Measurements from ENCODE around the gene CIAPIN1. TPM values are rescaled to one million over a fixed set of nuclear protein-coding genes. Genes with fewer than 3 reads are reported as not detected.
A peak's percentile ranks its signal among the peaks of the same experiment; 100 is the strongest.
"Not testable (repeated sequence)": the region's sequence is repeated elsewhere in the genome, so short reads cannot be mapped to it uniquely, and the experiment has no call there.

Gene CIAPIN1
- total RNA-seq, 1 donor from 2014 or later: 92.1 TPM

DNA sequence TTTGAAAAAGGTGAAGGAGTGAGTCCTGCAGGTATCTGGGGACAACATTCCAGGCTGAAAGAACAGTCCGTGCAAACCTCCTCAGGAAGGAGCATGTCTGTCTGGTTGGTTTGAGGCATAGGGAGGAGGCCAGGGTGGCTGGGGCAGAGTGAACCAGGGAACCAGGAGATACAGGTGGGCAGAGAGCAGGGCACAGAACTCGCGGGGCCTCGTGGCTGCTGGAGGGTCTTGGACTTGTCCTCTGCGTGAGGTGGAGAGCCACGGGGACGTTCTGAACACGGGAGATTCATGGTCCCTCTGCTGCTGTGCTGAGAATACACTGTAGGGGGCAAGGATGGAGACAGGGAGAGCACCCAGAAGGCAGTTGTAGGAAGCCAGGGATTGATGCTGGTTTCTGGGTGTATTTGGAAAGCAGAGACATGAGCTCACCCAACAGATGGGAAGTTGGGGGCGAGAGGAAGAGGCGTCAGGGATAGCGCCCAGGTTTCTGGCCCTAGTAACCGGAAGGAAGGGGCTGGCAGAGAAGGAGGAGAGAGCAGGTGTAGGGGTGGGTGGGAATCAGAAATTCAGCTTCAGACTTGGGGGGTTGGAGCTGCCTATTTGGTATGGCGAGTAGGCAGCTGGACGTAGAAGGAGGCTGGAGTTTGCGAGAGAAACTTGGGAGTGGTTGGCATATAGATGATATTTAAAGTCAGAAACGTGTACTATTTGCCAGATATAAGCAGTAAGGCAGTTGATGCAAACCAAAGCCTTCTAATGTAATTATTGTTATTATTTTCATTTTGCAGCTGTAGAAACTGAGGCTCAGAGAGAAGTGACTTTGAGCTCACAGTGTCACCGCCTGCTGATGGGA is 43.0 kb downstream of the CIAPIN1 start, which contains the start of gene CCL17:
Gene CCL17 (plus strand): TSS at position 803 of the 853 bp plus-strand sequence. CDS start 9,166 bp downstream, outside the sequence.
- DNase-seq: no peak

DNA sequence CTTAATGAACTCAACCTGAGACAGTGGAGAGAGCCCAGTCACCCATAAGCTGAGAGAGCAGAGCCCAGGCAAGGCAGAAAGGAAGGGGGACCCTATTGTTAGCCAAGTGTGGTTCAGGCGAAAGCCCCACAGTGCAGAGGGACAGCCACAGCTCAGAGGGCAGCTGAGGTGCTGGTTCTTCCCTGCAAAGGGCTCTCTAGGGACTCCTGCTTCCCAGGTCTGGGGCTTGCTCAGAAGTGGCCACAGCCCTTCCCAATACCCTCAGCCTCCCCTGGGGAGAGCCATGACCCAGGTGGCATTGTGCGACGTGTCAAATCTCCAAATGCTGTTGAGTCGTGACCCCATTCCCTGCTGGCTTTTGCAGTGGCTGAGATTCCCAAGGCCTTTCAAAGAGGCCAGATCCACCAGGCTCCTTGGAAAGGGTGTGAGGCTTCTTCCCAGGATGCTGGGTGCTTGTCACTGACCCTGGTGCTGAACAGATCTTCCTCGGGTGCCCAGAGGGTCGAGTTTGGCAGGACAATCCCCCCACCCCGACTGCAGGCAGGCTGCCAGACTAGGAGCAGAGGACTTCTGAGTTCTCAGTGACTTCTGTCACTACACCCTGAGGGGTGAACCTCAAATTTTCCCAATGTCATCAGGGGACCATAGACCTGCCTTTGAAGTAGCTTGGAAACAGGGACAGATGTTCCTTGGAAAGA is 45.1 kb downstream of the CIAPIN1 start:
- DNase-seq: no peak

DNA sequence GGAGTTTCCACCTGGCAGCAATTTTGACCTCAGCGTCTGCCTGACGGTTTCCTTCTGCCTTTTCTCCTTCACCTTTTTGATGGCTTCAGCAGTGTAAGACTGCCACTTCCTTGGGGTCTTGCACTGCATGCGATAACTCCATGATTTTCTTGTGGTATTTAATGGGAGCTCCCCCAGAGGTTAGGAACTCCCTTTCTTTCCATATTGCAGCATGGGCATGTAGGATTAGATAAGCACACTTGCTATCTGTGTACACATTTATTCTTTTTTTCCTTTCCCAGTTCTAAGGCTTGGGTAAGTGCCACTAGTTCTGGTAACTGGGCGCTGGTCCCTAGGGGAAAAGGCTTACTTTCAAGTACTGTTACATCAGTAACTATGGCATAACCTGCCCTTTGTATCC is 49.7 kb downstream of the CIAPIN1 start:
- DNase-seq: not testable (repeated sequence)

DNA sequence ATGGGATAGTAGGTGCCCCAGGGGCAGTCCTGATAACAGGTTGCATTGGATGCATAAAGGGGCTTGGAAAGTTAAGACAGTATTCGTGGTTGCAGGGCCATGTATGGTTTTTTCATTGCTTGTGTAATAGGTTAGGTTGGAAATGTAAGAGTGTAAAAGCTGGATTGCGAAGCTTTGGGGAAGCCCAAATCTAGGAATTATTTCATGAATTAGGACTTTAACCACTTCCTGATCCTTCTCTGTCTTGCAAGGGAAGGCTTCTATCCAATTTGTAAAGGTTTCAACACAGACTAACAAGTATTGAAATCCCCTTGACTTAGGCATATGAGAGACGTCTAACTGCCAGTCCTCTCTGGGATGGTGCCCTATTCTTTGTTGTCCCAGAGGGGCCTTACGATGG is 50.4 kb downstream of the CIAPIN1 start:
- no peak for DNase-seq

DNA sequence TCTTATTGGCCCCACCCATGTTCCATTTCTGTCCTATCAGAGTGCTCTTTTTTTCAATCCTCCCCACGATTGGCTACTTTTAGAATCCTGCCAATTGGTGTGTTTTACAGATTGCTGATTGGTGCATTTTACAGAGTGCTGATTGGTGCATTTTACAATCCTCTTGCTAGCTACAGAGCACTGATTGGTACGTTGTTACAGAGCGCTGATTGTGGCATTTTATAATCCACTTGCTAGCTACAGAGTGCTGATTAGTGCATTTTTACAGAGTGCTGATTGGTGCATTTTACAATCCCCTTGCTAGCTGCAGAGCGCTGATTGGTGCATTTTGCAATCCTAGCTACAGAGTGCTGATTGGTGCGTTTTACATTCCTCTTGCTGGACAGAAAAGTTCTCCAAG is 52.2 kb downstream of the CIAPIN1 start:
- no peak for DNase-seq

DNA sequence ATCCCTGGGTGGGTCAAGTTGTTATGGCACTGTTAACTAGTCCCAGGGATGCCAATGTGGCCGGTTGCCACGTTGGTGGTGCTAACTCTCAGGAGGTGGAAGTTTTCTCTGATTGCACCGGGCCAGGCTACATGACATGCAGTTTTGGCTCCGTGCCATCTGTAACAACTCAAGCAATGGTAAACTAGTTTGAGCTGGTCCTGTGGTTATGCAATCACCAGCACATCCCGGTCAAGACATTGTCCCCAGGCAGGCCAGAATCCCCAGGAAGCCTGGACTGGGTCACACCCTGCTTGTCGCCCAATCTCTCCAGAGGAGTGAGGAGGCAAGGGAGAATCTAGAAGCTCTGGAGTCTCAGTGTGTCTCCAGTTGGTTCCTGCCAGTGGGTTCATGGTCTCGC is 52.7 kb downstream of the CIAPIN1 start:
- DNase-seq: no peak

DNA sequence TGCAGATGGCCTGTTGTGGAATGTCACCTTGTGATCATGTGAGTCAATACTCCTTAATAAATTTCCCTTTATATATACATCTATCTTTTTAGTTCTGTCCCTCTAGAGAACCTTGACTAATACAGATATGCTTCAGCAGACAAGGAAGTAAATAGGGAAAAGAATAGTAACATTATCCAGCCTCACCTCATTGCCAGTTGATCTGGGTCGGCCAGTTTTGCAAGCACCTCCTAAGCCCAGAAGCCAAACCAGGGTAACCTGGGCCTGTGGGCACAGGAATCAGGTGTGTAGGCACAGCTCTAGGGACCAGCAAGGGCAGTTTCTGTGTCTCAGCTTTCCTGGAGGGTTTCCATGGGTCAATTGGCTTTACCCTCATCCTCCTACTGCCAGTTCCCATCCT is 54.5 kb downstream of the CIAPIN1 start:
- no peak for DNase-seq

DNA sequence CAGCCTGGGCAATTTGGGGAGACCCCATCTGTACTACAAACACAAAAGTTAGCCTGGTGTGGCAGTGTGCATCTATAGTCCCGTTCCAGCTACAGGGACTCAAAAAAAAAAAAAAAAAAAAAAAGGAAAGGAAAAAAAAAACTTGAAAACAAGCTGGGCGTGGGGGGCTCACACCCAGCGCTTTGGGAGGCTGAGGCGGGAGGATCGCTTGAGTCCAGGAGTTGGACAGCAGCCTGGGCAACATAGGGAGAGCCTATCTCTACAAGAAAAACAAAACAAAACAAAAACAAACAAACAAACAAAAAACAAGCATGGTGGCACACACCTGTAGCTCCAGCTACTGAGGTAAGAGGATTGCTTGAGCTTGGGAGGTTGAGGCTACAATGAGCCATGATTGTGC is 55.5 kb downstream of the CIAPIN1 start:
- DNase-seq: no peak

DNA sequence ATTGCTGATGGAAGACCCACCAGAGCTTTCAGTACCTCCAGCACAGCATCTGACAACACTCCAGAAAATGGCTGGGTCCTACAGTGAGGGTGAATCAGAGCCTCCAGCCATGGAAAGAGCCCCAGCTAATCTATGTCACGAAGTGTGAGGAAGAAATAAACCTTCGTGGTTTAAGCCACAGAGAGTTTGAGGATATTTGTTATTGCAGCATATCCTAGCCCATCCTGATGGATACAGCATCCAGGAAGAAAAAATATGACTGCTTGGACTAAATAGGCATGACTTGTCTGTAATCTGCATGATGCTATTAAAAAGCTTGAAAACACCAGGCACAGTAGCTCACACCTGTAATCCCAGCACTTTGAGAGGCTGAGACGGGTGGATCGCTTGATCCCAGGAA is 55.9 kb downstream of the CIAPIN1 start:
- DNase-seq: no peak

DNA sequence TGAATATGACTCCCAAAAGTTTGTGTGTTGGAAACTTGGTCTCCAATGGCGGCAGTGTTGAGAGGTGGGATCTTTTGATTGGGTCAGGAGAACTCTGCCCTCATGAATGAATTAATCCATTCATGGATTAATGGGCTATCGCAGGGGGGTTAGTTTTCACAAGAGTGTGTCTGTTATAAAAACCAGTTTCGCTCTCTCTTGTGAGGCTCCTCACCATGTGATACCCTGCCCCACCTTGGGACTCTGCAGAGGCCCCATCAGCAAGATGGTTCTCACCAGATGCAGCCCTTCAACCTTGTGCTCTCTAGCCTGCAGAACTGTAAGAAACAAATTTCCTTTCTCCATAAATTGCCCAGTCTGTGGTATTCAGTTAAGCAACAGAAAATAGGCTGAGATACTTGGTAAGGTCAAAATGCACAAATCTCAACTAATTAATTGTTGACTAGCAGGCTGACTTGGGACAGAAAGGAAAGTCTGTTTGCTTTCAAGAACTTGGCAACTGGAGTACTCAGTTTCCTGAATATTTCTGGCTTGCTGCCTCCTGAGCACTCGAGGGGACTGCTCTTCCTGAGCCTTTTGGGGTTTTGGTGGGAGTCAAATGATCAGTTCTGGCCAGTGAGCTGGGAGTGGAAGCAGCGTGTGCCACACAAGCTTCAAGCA is 56.4 kb downstream of the CIAPIN1 start:
- peak; percentile 75 for DNase-seq

DNA sequence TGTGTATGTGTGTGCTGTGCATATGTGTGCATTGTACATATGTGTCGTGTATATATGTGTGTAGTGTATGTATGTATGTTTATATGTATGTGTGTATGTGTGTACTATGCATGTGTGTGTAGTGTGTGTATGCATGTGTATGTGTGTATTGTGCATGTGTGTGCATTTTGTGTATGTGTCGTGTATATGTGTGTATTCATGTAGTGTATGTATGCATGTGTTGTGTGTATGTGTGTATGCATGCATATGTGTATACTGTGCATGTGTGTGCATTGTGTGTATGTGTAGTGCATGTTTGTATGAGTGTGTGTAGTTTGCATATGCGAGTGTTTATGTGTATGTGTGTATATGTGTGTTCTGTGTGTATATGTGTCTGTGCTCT is 58.1 kb downstream of the CIAPIN1 start:
- no peak for DNase-seq

DNA sequence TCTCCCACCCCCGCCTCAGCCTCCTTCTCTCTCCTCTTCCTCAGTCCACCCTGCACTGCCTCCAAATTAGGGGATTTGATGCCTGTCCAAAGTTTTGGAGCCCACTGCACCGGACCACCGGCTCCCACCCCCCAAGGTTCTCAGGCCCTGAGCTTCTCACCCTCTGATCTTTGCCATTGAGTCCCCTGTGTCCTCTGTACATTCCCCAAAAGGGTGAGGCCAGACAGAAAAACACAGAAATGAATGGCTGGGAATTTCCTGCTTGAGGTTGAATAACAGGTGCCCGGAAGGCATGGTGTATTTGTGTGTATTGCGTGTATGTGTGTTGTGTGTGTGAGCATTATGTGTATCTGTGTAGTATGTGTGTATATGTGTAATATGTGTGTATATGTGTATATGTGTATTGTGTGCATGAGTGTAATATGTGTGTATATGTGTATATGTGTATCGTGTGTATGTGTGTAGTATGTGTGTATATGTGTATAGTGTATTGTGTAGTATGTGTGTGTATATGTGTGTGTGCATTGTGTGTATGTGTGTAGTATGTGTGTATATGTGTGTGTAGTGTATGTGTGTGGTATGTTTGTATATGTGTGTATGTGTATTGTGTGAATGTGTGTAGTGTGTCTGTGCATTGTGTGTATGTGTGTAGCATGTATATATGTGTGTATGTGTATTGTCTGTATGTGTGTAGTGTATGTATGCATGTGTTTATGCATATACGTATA is 58.7 kb downstream of the CIAPIN1 start:
- DNase-seq: peak; percentile 60

DNA sequence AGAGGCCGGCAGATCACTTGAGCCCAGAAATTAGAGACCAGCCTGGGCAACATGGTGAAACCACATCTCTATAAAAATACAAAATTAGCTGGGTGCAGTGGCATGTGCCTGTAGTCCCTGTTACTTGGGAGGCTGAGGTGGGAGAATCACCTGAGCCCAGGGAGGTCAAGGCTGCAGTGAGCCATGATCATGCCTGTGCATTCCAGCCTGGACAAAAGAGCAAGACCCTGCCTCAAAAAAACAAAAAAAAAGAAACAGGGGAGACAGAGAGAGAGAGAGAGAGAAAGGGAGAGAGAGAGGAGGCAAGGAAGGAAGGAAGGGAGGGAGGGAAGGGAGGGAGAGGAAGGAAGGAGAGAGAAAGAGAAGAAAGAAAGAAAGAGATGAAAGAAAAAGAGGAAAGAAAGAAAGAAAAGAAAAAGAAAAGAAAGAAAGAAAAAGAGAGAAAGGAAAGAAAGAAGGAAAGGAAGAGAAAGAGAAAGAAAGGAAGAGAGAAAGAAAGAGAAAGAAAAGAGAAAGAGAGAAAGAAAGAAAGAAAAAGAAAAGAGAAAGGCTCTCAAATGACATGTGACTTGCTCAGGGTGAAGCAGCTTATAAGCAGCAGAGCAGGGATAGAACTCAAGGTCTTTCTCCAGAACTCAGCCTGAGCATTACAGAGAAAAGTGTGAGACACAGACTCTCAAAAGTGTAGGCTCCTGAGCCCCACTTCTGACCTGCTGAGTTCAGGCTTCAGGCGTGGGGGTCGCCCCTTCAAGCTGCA is 59.4 kb downstream of the CIAPIN1 start:
- peak; percentile 36 for DNase-seq

DNA sequence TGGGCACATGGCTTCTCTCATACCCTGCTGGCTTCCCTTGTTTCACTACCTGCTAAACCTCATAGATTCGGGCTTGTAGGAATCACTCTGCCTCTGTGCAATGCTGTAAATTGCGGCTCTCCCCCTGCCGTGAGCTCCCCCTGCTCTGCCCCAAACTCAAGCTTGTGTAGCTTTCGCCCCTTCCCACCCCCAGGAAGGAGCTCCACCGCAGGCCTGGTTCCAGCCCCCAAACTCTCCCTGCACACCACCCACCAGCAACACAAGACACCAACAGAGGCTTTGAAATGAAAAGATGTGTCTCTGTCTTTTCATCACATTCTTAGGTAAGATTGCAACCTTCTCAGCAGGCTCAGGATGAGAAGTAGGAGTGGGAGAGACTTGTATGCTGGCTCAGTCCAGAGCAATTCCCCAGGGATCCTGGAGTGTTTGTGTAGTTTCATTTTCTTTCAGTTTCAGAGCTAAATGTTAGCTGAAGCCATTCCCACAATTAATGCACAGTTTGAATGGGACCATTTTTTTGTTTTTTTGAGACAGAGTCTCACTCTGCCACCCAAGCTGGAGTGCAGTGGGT is 60.7 kb downstream of the CIAPIN1 start:
- DNase-seq: peak; percentile 48

DNA sequence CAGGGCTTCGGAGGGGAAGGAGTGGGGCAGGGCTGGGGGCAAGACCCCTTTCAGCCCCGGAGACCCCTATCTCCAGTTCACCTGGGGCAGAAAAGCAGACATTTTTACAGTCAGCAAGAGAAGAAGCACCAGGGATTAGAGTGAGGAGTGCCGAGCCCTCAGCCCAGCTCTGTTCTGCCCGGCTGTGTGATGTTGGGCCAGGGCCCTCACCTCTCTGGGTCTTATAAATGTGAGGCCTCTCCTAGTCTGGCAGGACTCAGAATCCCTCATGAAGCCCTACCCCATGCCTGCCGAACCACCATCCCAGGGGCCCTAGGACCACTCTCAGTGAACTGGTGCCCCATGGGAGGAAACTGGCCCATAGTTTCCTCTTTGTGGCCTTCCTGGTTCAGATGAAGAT is 62.1 kb downstream of the CIAPIN1 start:
- DNase-seq: no peak

DNA sequence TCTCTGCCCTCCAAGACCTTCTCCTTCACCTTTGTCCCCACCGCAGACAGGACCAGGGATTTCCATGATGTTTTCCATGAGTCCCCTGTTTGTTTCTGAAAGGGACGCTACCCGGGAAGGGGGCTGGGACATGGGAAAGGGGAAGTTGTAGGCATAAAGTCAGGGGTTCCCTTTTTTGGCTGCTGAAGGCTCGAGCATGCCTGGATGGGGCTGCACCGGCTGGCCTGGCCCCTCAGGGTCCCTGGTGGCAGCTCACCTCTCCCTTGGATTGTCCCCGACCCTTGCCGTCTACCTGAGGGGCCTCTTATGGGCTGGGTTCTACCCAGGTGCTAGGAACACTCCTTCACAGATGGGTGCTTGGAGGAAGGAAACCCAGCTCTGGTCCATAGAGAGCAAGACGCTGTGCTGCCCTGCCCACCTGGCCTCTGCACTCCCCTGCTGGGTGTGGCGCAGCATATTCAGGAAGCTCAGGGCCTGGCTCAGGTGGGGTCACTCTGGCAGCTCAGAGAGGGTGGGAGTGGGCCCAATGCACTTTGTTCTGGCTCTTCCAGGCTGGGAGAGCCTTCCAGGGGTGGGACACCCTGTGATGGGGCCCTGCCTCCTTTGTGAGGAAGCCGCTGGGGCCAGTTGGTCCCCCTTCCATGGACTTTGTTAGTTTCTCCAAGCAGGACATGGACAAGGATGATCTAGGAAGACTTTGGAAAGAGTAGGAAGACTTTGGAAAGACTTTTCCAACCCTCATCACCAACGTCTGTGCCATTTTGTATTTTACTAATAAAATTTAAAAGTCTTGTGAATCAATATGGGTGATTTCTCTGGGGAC is 62.7 kb downstream of the CIAPIN1 start:
- DNase-seq: no peak

DNA sequence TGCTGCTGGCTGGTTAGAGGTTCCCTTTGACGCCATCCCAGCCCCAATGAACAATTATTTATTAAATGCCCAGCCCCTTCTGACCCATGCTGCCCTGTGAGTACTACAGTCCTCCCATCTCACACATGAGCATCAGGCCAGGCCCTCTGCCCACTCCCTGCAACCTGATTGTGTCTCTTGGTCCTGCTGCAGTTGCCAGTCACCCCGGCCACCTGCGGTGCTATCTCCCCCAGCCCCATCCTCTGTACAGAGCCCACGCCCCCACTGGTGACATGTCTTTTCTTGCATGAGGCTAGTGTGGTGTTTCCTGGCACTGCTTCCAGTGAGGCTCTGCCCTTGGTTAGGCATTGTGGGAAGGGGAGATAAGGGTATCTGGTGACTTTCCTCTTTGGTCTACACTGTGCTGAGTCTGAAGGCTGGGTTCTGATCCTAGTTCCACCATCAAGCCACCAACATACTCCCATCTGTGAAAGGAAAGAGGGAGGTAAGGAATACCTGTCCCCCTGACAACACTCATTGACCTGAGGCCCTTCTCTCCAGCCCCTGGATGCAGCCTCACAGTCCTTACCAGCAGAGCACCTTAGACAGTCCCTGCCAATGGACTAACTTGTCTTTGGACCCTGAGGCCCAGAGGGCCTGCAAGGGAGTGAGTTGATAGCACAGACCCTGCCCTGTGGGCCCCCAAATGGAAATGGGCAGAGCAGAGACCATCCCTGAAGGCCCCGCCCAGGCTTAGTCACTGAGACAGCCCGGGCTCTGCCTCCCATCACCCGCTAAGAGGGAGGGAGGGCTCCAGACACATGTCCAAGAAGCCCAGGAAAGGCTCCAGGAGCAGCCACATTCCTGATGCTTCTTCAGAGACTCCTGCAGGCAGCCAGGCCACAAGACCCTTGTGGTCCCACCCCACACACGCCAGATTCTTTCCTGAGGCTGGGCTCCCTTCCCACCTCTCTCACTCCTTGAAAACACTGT is 63.6 kb downstream of the CIAPIN1 start:
- DNase-seq: no peak

DNA sequence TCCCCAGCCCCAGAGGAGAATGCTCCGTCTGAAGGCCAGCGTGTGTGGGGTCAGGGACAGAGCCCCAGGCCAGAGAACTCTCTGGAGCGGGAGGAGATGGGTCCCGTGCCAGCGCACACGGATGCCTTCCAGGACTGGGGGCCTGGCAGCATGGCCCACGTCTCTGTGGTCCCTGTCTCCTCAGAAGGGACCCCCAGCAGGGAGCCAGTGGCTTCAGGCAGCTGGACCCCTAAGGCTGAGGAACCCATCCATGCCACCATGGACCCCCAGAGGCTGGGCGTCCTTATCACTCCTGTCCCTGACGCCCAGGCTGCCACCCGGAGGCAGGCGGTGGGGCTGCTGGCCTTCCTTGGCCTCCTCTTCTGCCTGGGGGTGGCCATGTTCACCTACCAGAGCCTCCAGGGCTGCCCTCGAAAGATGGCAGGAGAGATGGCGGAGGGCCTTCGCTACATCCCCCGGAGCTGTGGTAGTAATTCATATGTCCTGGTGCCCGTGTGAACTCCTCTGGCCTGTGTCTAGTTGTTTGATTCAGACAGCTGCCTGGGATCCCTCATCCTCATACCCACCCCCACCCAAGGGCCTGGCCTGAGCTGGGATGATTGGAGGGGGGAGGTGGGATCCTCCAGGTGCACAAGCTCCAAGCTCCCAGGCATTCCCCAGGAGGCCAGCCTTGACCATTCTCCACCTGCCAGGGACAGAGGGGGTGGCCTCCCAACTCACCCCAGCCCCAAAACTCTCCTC is 64.5 kb downstream of the CIAPIN1 start:
- no peak for DNase-seq
